ENCODE data around the gene ZFP36L1. TPM values are rescaled to one million over a fixed set of nuclear protein-coding genes. Genes with fewer than 3 reads are reported as not detected.

The ZFP36L1 gene
- total and polyA plus RNA-seq, 2 donors (not counting 3 experiments of a cell fraction or from before 2014, with no cell fraction given) = 46.0 to 89.6 TPM

DNA sequence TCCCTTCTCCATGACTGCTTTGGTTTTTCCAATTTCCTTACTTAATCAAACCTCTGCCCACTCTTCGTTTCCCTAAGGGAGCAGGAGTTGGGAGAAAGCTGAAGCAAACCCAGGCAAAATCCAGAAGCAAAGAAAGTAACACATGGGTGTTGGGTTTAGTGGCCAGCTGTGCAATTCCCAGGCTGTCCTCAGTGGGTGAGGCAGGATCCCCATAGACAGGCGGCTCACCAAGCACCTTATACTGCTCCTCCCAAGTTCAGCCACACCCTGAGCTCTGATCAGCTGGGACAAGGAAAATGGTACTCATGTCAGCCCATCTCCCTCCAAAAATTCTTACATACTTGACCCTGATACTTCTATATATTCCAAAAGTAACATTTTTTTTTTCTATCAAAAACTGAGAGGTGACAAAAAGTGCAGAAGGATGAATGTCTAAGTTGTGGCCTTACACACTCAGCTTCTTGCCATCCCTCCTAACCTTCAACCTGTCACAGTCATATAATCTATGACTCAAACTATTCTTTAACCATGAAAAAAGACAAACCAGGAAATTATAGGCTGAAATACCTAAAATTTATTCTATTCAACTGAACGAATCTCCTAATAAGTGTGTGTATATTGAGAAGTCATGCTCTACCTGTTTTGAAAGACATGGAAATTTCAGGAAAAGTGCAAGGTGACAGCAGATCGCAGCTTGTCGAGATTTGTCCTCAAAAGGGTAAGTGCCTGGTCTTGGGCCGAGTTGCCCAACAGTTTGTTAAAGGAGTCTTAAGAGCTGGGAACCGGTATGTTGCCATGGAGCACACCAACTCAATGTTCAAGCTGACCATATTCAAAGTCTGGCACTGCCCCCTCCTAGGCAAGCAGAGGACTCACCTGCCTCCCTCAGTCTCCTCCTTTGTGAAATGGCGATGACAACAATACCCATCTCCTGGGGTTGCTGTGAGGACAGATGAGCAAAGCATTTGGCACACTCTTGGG is 17.6 kb upstream of the ZFP36L1 start:
- no peaks in the 10 kb centered on the region for H4K20me1 ChIP-seq (replicated peaks; ENCODE audit: control insufficient read depth, extremely low read depth, insufficient read depth, low read length)
- DNase-seq (ENCODE audit: low read depth, low spot score) (no peak), FAIRE-seq (no peak)
- dilution Hi-C loops (cut with MboI; ENCODE audit: extremely low pct_ligation_motif_present, low sequenced_read_pairs) = loop anchor here (25.0 kb wide), 1 partner anchor 873 kb away; no protein-coding TSS in a partner anchor
- peaks cover 20% of the 10 kb centered on the region for H3K4me1 ChIP-seq (ENCODE audit: control insufficient read depth, extremely low read depth, insufficient read depth, low read length)
- TF ChIP-seq, protein P1, sequence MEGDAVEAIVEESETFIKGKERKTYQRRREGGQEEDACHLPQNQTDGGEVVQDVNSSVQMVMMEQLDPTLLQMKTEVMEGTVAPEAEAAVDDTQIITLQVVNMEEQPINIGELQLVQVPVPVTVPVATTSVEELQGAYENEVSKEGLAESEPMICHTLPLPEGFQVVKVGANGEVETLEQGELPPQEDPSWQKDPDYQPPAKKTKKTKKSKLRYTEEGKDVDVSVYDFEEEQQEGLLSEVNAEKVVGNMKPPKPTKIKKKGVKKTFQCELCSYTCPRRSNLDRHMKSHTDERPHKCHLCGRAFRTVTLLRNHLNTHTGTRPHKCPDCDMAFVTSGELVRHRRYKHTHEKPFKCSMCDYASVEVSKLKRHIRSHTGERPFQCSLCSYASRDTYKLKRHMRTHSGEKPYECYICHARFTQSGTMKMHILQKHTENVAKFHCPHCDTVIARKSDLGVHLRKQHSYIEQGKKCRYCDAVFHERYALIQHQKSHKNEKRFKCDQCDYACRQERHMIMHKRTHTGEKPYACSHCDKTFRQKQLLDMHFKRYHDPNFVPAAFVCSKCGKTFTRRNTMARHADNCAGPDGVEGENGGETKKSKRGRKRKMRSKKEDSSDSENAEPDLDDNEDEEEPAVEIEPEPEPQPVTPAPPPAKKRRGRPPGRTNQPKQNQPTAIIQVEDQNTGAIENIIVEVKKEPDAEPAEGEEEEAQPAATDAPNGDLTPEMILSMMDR (IDR thresholded peaks at IDR 0.05; ENCODE audit: extremely low read depth in 1 of 2, insufficient read depth in 1 of 2, low read depth in 1 of 2, low read length in 2 of 2) = no peak
- TF ChIP-seq EZH2 (IDR thresholded peaks at IDR 0.05; ENCODE audit: borderline replicate concordance, low read depth, low read length, severe bottlenecking) = no peak
- TF ChIP-seq MYC (IDR thresholded peaks at IDR 0.05; ENCODE audit: low read depth, low read length) = no peak
- TF ChIP-seq POLR2A (IDR thresholded peaks at IDR 0.05; ENCODE audit: low read depth, low read length) = no peak
- TF ChIP-seq JUN (IDR thresholded peaks at IDR 0.05; ENCODE audit: borderline replicate concordance, insufficient read depth, insufficient read length, low read depth) = no peak
- TF ChIP-seq POLR2AphosphoS5 (IDR thresholded peaks at IDR 0.05; ENCODE audit: insufficient read depth, low read depth, low read length) = no peak
- no peak for TF ChIP-seq FOS (IDR thresholded peaks at IDR 0.05; ENCODE audit: borderline replicate concordance, insufficient read depth, low read length)
- TF ChIP-seq GATA2 (IDR thresholded peaks at IDR 0.05; ENCODE audit: insufficient read depth, insufficient read length, low read depth, low read length) = no peak
- TF ChIP-seq, protein P2, sequence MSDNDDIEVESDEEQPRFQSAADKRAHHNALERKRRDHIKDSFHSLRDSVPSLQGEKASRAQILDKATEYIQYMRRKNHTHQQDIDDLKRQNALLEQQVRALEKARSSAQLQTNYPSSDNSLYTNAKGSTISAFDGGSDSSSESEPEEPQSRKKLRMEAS (IDR thresholded peaks at IDR 0.05; ENCODE audit: insufficient read depth, insufficient read length) = no peak
- no peak overlapping the region for H3K27ac ChIP-seq (ENCODE audit: insufficient read depth, low read depth, low read length)
- BruUV-seq (replicated peaks) = no TSS peak
- ChIA-PET POLR2A (no interaction called here), CTCF (interaction anchor here (1.1 kb wide), 1 partner anchor 15 kb away, joined by 3 read pairs; no protein-coding TSS in a partner anchor)
- H3K79me2 ChIP-seq (ENCODE audit: control insufficient read depth, insufficient read depth, low read length) = peaks cover 2% of the 10 kb centered on the region
- no peak overlapping the region for H3K9ac ChIP-seq (replicated peaks; ENCODE audit: extremely low read depth, insufficient read depth, low read length)
- no peaks in the 10 kb centered on the region for H3K9me3 ChIP-seq (replicated peaks; ENCODE audit: control insufficient read depth, insufficient read depth, low read length)
- H2AFZ ChIP-seq (ENCODE audit: low read depth, low read length) = no peak overlapping the region
- intact Hi-C loops (cut with micrococcal nuclease) = no loop called here
- H3K9me1 ChIP-seq (replicated peaks; ENCODE audit: control insufficient read depth, extremely low read depth, insufficient read depth, low read length) = no peaks in the 10 kb centered on the region
- H3K27me3 ChIP-seq (ENCODE audit: control insufficient read depth in 2 of 2, insufficient read depth in 2 of 2, low read length in 2 of 2) = no peaks in the 10 kb centered on the region
- no peak overlapping the region for H3K4me3 ChIP-seq (replicated peaks in 1 of 3; ENCODE audit: insufficient read depth in 1 of 3, low read depth in 1 of 3, low read length in 3 of 3)
- H3K36me3 ChIP-seq (ENCODE audit: control insufficient read depth in 2 of 2, extremely low read depth in 1 of 2, insufficient read depth in 2 of 2, low read length in 2 of 2) = no peaks in the 10 kb centered on the region
- no peak overlapping the region for H3K4me2 ChIP-seq (ENCODE audit: insufficient read depth, low read length)

Measured in endothelial cell of umbilical vein (primary cell).